ENCODE measurements around the gene CMTM8.

Gene CMTM8

DNA sequence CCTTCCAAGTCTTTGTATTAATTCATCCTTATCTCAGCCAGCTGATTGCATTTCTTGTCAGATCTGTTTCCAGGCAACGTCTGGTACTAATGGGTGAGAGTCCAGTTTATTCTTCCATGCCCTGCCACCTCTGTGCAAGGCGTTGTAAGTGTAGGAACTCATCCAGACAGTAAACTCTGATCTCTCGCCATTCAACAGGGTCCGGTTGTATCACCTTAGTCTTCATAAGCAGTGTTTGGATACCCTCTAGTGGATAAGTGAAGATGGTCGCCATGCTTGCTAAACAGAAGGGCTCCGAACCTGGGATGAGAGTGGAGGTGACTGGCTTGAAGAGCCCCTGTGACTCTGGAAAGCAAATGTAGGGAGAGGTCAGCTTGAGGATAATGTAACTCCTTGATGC is 101.6 kb downstream of the CMTM8 start:
- DNase-seq: no peak
- peak; percentile 61 for ATAC-seq

GRCh38 chr3:32340611-32341365 is 102.3 kb downstream of the CMTM8 start:
- ATAC-seq: no peak
- no peak for DNase-seq

- ATAC-seq (peak; percentile 40), DNase-seq (no peak)
These were observed 109.1 kb downstream of the CMTM8 start for GRCh38 chr3:32347343-32348125.

GRCh38 chr3:32349184-32349583 is 110.7 kb downstream of the CMTM8 start:
- DNase-seq: no peak

GRCh38 chr3:32352563-32352962 is 114.1 kb downstream of the CMTM8 start:
- ATAC-seq (no peak), DNase-seq (no peak)

More at GRCh38 chr3:32349184-32349583, 110.7 kb downstream of the CMTM8 start:
- ATAC-seq: peak; percentile 57

- ATAC-seq (no peak), DNase-seq (no peak)
These were observed 114.9 kb downstream of the CMTM8 start for GRCh38 chr3:32353351-32353750.

DNA sequence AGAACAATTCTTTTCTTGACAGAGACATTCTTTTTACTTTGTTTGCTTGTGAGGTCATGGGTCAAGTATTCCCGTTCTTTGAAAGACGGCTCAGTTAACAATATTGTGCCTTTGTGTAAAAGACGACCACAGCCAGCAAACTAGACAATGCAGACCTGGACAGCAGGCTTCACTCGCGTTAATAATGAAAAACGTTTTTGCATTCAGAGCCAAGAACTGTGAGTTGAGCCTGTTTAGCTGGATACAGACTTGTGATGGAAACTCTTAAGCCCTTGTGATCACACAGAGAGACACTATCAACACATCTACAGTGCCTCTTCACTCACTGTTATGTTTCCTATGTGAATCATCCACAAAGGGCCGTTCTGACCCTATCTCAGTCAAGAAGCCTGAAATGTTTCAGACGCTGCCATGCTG is 115.9 kb downstream of the CMTM8 start:
- DNase-seq: no peak
- no peak for ATAC-seq

DNA sequence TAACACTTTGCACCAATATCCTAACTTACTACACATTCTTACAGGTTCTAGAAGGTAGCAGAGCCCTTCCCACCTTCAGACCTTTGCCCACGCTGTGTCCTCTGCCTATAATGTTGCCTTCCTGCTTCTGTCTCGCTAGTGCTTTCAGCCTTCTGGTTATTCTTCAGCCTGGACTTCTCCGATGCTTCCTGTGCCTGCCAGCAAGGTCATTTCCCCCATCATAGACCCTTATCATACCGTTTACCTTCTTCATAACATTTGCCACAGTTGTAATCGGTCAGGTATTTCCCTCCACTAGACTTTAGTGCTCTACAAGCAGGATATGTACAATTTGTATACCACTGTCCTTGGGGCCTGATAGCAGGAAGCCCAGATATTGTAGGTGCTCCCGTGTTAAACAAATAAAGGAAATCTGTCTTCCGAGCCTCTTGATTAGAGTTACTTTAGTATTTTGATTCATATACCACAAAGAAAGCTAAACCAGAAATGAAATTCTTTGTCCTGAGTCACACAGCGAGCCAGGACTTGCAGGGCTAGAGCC is 117.3 kb downstream of the CMTM8 start:
- ATAC-seq (no peak), DNase-seq (no peak)

GRCh38 chr3:32359766-32360492 is 121.4 kb downstream of the CMTM8 start:
- ATAC-seq (no peak), DNase-seq (no peak)

DNA sequence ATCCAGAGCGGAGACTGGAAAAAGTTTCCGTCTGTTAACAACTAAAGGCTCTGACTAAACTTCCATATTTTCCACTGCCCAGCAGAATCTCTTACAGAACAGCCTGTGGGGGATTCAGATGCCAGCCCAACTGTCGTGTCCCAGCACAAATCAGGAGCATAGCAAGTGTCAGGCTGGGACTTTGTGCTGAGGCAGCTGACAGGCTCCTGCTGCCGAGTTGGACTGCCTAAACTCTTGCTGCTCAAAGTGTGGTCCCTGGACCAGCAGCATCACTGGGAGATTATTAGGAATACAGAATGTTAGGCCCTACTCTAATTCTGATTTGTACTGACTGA is 122.0 kb downstream of the CMTM8 start:
- no peak for DNase-seq
- no peak for ATAC-seq

GRCh38 chr3:32366638-32367397 is 128.3 kb downstream of the CMTM8 start:
- no peak for ATAC-seq

DNA sequence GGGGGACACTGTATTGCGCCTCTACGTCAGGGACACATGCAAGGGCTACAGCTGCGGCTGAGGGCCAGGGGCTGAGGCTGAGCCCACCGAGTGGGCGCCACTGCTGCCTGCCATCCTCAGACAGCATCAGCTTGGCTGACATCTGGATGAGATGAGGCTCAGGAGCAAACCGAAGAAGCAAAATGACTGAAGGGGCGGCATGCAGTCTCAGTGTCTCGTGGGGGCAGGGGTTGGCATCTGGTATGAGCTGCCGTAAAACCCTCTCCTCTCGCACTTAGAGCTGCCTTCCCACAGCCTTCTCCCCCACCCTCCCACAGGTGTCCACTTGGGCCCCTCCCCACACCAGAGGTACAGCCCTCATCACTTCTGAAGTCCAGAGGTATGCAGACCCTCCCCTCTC is 129.0 kb downstream of the CMTM8 start:
- no peak for DNase-seq
- no peak for ATAC-seq

More at GRCh38 chr3:32366638-32367397, 128.3 kb downstream of the CMTM8 start:
- no peak for DNase-seq

DNA sequence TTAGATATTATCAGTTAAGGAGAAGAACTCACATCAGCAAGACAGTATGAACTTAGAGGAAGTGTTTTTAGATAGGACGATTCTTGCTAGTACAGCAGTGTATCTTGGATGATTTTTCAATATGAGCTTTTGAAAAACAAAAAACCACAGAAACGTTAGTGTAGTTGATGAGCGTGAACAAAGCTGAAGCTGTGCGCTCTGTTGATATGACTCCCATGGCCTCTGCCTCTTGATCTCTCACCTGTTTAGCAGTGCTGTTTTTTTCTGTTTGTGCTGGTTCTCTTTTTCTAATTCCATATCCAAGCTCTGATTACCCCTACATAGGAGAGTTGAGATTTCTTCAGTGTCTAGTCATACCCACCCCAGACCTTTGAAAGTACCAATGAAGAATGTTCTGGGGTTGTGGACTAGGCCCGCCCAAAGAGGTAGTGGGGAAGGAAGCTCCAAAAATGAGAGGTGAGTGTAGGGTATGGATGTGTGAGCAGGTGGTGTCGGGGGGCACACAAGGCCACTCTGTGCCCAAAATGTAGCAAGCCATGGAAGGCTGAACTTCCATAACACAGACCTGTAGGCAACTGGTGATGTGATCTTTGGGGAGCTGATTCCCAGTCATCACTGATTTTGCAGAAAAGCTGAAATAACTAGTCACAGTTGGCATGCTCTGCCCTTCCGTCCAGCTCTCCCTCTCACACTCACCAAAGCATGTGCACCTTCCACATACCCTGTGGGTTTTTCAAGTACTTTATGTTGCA is 133.2 kb downstream of the CMTM8 start:
- ATAC-seq (peak; percentile 53), DNase-seq (no peak)

DNA sequence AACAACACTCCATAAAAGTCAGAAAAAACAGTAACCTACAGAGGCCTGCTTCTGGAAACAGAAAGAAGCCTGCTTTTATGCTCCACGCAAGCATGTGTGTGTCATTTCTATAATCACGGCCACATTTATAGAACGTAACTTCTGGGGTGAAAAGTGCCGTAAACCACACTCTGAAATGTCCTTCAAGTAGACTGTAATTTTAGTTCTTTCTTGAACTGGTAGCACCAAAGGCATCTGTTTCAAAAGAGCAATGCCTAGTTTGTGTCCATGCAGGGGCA is 133.7 kb downstream of the CMTM8 start:
- DNase-seq: no peak

DNA sequence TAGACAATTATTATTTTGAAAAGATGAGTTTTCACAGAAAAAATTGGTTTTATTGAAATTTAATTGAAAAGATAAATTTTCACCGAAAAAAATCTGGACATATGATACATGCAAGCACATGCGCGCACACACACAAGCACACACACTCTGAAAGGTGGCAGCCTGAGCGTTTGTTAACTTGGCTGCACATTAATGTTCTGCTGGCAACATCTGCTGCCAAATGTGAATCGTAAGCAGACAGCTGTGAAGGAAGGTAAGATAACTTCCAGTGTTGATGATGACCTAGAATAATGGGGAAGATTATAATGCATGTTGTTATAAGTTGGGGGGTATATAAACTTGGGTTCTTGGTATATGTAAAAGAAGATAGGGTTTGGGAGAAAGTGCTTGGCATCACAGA is 134.8 kb downstream of the CMTM8 start:
- ATAC-seq: no peak
- DNase-seq: no peak

More for the DNA sequence above, 133.7 kb downstream of the CMTM8 start:
- no peak for ATAC-seq

DNA sequence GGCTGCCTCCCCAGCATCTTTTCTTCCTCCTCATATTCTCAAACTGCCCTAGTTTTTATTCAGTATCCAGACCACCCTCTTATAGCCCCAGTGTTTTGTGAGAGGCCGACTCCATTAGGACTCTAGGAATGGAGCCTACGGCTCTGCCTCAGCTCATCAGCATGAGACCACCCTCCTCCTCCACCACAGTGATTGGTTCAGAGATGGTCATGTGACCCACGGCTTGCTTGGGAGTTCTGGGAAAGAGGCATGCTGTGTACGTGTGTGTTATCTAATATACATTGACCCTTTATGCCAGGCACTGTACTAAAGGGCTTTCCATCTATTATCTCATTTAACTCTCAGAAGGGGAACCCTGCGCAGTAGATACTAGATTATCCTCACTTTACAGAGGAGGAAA is 135.4 kb downstream of the CMTM8 start:
- no peak for DNase-seq
- no peak for ATAC-seq

GRCh38 chr3:32374788-32375595 is 136.5 kb downstream of the CMTM8 start:
- DNase-seq: peak; percentile 71

GRCh38 chr3:32375596-32375930 is 137.1 kb downstream of the CMTM8 start:
- ATAC-seq (no peak), DNase-seq (no peak)

More at GRCh38 chr3:32374788-32375595, 136.5 kb downstream of the CMTM8 start:
- ATAC-seq: peak; percentile 73

- no peak for DNase-seq
- ATAC-seq: no peak
These were observed 137.6 kb downstream of the CMTM8 start for GRCh38 chr3:32376115-32376514.

DNA sequence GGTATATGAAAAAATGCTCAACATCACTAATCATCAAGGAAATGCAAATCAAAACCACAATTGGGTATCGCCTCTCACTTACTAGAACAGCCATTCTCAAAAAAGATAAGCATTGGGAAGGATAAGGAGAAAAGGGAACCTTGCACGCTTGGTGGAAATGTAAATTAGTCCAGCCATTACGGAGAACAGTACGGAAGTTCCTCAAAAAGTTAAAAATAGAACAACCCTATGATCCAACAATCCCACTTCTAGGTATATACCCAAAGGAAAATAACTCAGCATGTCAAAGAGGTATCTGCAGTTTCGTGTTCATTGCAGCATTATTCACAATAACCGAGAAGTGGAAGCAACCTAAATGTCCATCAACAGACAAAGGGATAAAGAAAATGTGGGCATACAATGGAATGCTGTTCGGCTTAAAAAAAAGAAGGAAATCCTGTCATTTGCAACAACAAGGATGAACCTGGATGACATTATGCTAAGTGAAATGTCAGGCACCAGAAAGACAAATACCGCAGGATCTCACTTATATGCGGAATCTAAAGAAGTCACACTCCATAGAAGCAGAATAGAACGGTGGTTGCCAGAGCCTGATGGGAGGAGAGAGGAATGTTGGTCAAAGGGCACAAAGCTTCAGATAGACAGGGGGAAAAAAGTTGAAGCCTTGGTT is 141.5 kb downstream of the CMTM8 start:
- ATAC-seq (no peak), DNase-seq (no peak)
